HG03064 (cell line): ENCODE measurements around the gene SRD5A3.

Source experiments
- ATAC-seq: cut with Tn5 transposase; IDR thresholded peaks from one replicate; pipeline ENCODE4 v1.9.1; 2021; ENCODE audit warnings: low read depth; ENCODE audit not compliant: unreplicated experiment

The SRD5A3 gene

GRCh38 chr4:55345980-55346850, at the start of gene SRD5A3:
SRD5A3 (plus strand) TSS chr4:55346242; CDS start chr4:55346337, 95 bp downstream.
- peak; percentile 96 for ATAC-seq

GRCh38 chr4:55297346-55297745, 48.7 kb upstream of the SRD5A3 start:
- ATAC-seq: no peak

- ATAC-seq: no peak
These were observed 42.3 kb upstream of the SRD5A3 start for GRCh38 chr4:55303760-55304165.

- ATAC-seq: no peak
These were observed 41.7 kb upstream of the SRD5A3 start for GRCh38 chr4:55304303-55304702.

- no peak for ATAC-seq
These were observed 38.0 kb upstream of the SRD5A3 start for GRCh38 chr4:55308071-55308470.

- no peak for ATAC-seq
These were observed 34.1 kb upstream of the SRD5A3 start for GRCh38 chr4:55311792-55312488.

GRCh38 chr4:55312489-55313101, 33.4 kb upstream of the SRD5A3 start:
- no peak for ATAC-seq

GRCh38 chr4:55314141-55314820, 31.8 kb upstream of the SRD5A3 start:
- ATAC-seq: no peak

- no peak for ATAC-seq
These were observed 27.6 kb upstream of the SRD5A3 start for GRCh38 chr4:55318175-55319129.

- ATAC-seq: no peak
These were observed 24.3 kb upstream of the SRD5A3 start for GRCh38 chr4:55321707-55322264.

GRCh38 chr4:55323375-55323774, 22.7 kb upstream of the SRD5A3 start:
- ATAC-seq: no peak

- ATAC-seq: no peak
These were observed 19.4 kb upstream of the SRD5A3 start for GRCh38 chr4:55326629-55327028.

- ATAC-seq: no peak
These were observed 17.0 kb upstream of the SRD5A3 start for GRCh38 chr4:55329012-55329411.

- no peak for ATAC-seq
These were observed 15.8 kb upstream of the SRD5A3 start for GRCh38 chr4:55330241-55330640.

- no peak for ATAC-seq
These were observed 9.7 kb upstream of the SRD5A3 start for GRCh38 chr4:55336138-55337034.

GRCh38 chr4:55337944-55338343, 8.1 kb upstream of the SRD5A3 start:
- ATAC-seq: no peak

- ATAC-seq: no peak
These were observed 7.6 kb upstream of the SRD5A3 start for GRCh38 chr4:55338486-55338885.

GRCh38 chr4:55340266-55340665, 5.8 kb upstream of the SRD5A3 start:
- no peak for ATAC-seq
